Esophagus squamous epithelium (tissue), 4 donors: Measurements from ENCODE around the gene CDC23.

Source experiments
- CTCF ChIP-seq, 6 experiments: fragments of 450-650 bp in 4 of 6; fragments of 200-600 bp in 2 of 6; sonication (generic) in 2 of 6; IDR thresholded peaks; one replicate each; pipeline ENCODE4 v1.5.1; 2016 to 2019; ENCODE audit warnings: antibody characterized with exemption in 6 of 6, mild to moderate bottlenecking in 4 of 6, moderate library complexity in 4 of 6
- POLR2A ChIP-seq, 4 donors: fragments of 450-650 bp; IDR thresholded peaks; one replicate each; pipeline ENCODE4 v1.6.1; 2017; ENCODE audit warnings: antibody characterized with exemption in 4 of 4, mild to moderate bottlenecking in 4 of 4, moderate library complexity in 3 of 4

- no peak for TF ChIP-seq CTCF (IDR thresholded peaks at IDR 0.05)
- no peak for TF ChIP-seq POLR2A (IDR thresholded peaks at IDR 0.05)
These were observed 329 bp downstream of the CDC23 start for GRCh38 chr5:138212828-138213160.
